Upper lobe of left lung (tissue), 6 donors: ENCODE measurements around the gene FGGY. TPM values are rescaled to one million over a fixed set of nuclear protein-coding genes. Genes with fewer than 3 reads are reported as not detected.

Source experiments
- ATAC-seq, 2 donors: fragments of 200-7000 bp; cut with Tn5 transposase; one replicate each; pipeline ENCODE4 v1.9.1; 2022; ENCODE audit warnings: mild to moderate bottlenecking in 2 of 2, moderate library complexity in 2 of 2; ENCODE audit not compliant: low FRiP score in 2 of 2
- DNase-seq, 2 donors: peaks; one replicate each; pipeline ENCODE4 v3.0.0-alpha.2; 2019 to 2020
- H3K27ac ChIP-seq, 4 donors: fragments of 200-600 bp; sonication (generic); one replicate each; pipeline ENCODE4 v1.5.1; 2016 to 2019
- H3K27me3 ChIP-seq, 4 donors: fragments of 200-600 bp; sonication (generic); one replicate each; pipeline ENCODE4 v1.5.1; 2017 to 2019
- H3K36me3 ChIP-seq, 4 donors: fragments of 200-600 bp; sonication (generic); one replicate each; pipeline ENCODE4 v1.5.1; 2016 to 2019
- H3K4me1 ChIP-seq, 4 donors: fragments of 200-600 bp; sonication (generic); one replicate each; pipeline ENCODE4 v1.5.1; 2018 to 2019
- H3K4me3 ChIP-seq, 4 donors: fragments of 200-600 bp; sonication (generic); one replicate each; pipeline ENCODE4 v1.5.1; 2017 to 2019; ENCODE audit warnings: mild to moderate bottlenecking in 2 of 4, moderate library complexity in 1 of 4
- H3K9me3 ChIP-seq, 4 donors: fragments of 200-600 bp; sonication (generic); one replicate each; pipeline ENCODE4 v1.5.1; 2018 to 2019
- EP300 ChIP-seq, 4 donors: sonication (generic); formaldehyde crosslinking; IDR thresholded peaks; one replicate each; pipeline ENCODE4 v1.5.1; 2017; ENCODE audit warnings: antibody characterized with exemption in 4 of 4, control low read depth in 2 of 4
- POLR2A ChIP-seq, 4 donors: fragments of 450-650 bp; IDR thresholded peaks; one replicate each; pipeline ENCODE4 v1.5.1; 2016 to 2017; ENCODE audit warnings: antibody characterized with exemption in 4 of 4, mild to moderate bottlenecking in 2 of 4
- POLR2AphosphoS5 ChIP-seq, 2 donors: sonication (generic); formaldehyde crosslinking; IDR thresholded peaks; one replicate each; pipeline ENCODE4 v1.5.1; 2017; ENCODE audit warnings: antibody characterized with exemption in 2 of 2
- WGBS, 2 donors: methylation state at CpG; one replicate each; pipeline ENCODE4 v1.1.5; 2017 to 2018; 5-methylcytosine and 5-hydroxymethylcytosine counted together
- total RNA-seq, 6 donors: library from RNA; depleted of rRNA in 4 of 6; stranded (reverse); fragments of >200 nt in 4 of 6; gene quantifications; one replicate each; pipeline versions ENCODE4 v1.1.0 to v1.2.1, GENCODE V29; 2016 to 2021
- TF ChIP-seq, protein P1 (sequence below), 6 experiments: fragments of 450-650 bp in 4 of 6; fragments of 200-600 bp in 2 of 6; sonication (generic) in 2 of 6; IDR thresholded peaks; one replicate each; pipeline ENCODE4 v1.5.1; 2016 to 2019; ENCODE audit warnings: antibody characterized with exemption in 6 of 6
- donor health status: DM: no; HTN: no; CAD: no; lungs with moderate emphysema.
- donor health status: DM: no; HTN: yes; CAD: no; lungs with severe emphysema.

The FGGY gene
- total RNA-seq, 6 donors from 2014 or later = 11.8 to 51.3 (median 22.6) TPM

DNA sequence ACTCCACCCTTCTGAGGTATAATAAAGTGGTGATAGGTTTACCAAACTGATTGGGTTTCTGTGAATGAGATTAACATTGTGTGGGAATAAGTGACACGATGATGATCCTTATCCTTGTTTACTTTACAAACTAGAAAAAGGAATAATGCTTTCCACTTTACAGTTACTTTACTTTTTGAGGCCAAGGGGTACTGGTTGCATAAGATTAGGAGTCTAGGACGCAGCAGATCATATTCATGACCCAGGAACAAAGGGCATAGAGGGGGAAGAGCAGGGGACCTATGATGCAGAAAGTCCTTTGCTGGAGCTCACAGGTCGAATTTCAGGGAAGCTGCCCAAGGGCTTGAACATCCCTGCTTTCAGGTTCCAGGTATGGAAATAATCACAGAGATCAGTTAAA is 20.4 kb downstream of the FGGY start:
- ATAC-seq (no peak), DNase-seq (no peak)
- 61 to 63% methylated on average over 3 of the region's 3 CpGs for WGBS, 2 donors
- Histone ChIP-seq H3K36me3 (no peaks in the 10 kb centered on the region), H3K9me3 (no peaks in the 10 kb centered on the region), H3K4me3 (no peak overlapping the region), H3K4me1 (peaks cover 11 to 29% (median 18%) of the 10 kb centered on the region in 4 donors), H3K27me3 (no peaks in the 10 kb centered on the region), H3K27ac (peak overlapping the region in 3 of 4 donors; percentile 39 to 62 (median 45))
- TF ChIP-seq POLR2AphosphoS5 (IDR thresholded peaks at IDR 0.05) (no peak), POLR2A (IDR thresholded peaks at IDR 0.05) (no peak), EP300 (IDR thresholded peaks at IDR 0.05) (no peak)
- TF ChIP-seq, protein P1, sequence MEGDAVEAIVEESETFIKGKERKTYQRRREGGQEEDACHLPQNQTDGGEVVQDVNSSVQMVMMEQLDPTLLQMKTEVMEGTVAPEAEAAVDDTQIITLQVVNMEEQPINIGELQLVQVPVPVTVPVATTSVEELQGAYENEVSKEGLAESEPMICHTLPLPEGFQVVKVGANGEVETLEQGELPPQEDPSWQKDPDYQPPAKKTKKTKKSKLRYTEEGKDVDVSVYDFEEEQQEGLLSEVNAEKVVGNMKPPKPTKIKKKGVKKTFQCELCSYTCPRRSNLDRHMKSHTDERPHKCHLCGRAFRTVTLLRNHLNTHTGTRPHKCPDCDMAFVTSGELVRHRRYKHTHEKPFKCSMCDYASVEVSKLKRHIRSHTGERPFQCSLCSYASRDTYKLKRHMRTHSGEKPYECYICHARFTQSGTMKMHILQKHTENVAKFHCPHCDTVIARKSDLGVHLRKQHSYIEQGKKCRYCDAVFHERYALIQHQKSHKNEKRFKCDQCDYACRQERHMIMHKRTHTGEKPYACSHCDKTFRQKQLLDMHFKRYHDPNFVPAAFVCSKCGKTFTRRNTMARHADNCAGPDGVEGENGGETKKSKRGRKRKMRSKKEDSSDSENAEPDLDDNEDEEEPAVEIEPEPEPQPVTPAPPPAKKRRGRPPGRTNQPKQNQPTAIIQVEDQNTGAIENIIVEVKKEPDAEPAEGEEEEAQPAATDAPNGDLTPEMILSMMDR (IDR thresholded peaks at IDR 0.05) = no peak

DNA sequence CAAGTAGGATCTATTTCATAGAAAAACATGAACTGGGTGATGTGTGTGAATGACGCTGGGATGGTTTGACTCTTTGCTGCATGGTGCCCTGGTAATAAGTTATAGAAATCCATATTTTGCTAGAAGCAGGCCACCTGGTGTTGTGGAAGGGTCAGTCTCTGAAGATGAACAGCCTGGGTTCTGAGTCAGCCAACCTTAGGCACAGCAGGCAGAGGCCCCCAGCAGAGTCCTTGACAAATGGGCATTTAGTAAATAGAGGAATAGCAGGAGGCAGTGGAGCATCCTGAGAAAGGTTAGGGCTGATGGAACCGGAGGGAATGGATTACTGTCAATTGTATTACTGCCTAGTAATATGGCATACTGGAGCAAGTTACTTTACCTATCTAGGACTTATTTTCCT is 20.9 kb downstream of the FGGY start:
- ATAC-seq (no peak), DNase-seq (no peak)
- TF ChIP-seq, protein P1 (IDR thresholded peaks at IDR 0.05) = no peak
- TF ChIP-seq EP300 (IDR thresholded peaks at IDR 0.05) (no peak), POLR2A (IDR thresholded peaks at IDR 0.05) (no peak), POLR2AphosphoS5 (IDR thresholded peaks at IDR 0.05) (no peak)
- WGBS, 2 donors = 94 to 100% methylated on average over 2 of the region's 2 CpGs
- Histone ChIP-seq H3K4me1 (peaks cover 11 to 29% (median 18%) of the 10 kb centered on the region in 4 donors), H3K27ac (no peak overlapping the region), H3K36me3 (no peaks in the 10 kb centered on the region), H3K9me3 (no peaks in the 10 kb centered on the region), H3K27me3 (no peaks in the 10 kb centered on the region), H3K4me3 (no peak overlapping the region)

DNA sequence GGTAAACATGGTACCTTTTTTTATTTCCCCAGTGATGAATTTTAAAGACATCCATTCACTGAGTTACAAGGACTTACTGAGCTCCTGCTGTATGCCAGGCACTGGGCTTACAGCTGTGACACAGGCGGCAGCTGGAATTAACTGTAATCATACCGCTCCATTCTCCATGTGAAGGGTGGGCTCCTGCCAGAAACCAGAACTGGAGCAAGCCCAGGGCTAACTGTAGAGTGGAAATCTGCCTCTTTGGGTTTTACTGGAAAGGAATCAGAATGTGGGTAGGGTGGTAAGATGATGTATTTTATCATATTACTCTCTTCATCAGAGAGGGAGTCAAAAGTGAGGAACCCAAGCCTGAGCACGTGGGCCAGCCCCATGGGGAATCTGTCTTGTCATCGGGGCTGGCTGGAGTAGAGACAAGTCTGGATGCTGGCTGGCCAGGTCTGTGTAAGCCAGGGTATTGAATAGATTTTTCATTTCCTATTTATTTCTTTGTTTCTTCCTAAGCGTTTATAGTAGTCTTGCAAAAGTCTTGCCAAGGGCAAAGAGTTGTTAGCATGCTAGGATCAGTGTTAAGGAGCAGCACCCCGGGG is 21.5 kb downstream of the FGGY start:
- WGBS, 2 donors = 66 to 82% methylated on average over 6 of the region's 6 CpGs
- no peak for DNase-seq
- Histone ChIP-seq H3K27ac (no peak overlapping the region), H3K27me3 (no peaks in the 10 kb centered on the region), H3K4me1 (peaks cover 11 to 29% (median 18%) of the 10 kb centered on the region in 4 donors), H3K4me3 (no peak overlapping the region), H3K36me3 (no peaks in the 10 kb centered on the region), H3K9me3 (no peaks in the 10 kb centered on the region)
- ATAC-seq = peak in 1 of 2 donors; percentile 35
- TF ChIP-seq POLR2A (IDR thresholded peaks at IDR 0.05) (no peak), POLR2AphosphoS5 (IDR thresholded peaks at IDR 0.05) (no peak), EP300 (IDR thresholded peaks at IDR 0.05) (no peak)
- TF ChIP-seq, protein P1 (IDR thresholded peaks at IDR 0.05) = no peak

DNA sequence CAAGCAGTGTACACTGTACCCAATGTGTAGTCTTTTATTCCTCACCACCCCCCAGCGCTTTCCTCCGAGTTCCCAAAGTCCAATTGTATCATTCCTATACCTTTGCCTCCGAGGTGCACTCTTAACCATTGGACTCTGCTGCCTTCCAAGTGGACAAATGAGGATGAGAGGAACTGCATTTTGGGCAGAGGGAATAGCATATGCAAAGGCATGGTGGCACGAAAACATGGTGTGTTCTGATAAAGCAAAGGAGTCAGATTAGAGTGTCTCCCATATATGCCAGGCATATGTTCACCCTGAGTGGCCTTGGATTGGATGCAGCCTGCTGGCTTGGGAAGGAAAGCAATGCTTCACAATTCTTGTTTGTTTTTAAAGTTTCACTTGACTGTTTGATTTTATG is 25.5 kb downstream of the FGGY start:
- H3K9me3 ChIP-seq = no peaks in the 10 kb centered on the region
- no peak for ATAC-seq
- 99 to 100% methylated on average over 4 of the region's 4 CpGs for WGBS, 2 donors
- H3K36me3 ChIP-seq = no peaks in the 10 kb centered on the region
- no peak overlapping the region for H3K4me3 ChIP-seq
- peaks cover 0 to 12% (median 2%) of the 10 kb centered on the region in 4 donors for H3K4me1 ChIP-seq
- TF ChIP-seq, protein P1 (IDR thresholded peaks at IDR 0.05) = no peak
- TF ChIP-seq POLR2A (IDR thresholded peaks at IDR 0.05) (no peak), POLR2AphosphoS5 (IDR thresholded peaks at IDR 0.05) (no peak), EP300 (IDR thresholded peaks at IDR 0.05) (no peak)
- no peak overlapping the region for H3K27ac ChIP-seq
- no peaks in the 10 kb centered on the region for H3K27me3 ChIP-seq
- DNase-seq = no peak

DNA sequence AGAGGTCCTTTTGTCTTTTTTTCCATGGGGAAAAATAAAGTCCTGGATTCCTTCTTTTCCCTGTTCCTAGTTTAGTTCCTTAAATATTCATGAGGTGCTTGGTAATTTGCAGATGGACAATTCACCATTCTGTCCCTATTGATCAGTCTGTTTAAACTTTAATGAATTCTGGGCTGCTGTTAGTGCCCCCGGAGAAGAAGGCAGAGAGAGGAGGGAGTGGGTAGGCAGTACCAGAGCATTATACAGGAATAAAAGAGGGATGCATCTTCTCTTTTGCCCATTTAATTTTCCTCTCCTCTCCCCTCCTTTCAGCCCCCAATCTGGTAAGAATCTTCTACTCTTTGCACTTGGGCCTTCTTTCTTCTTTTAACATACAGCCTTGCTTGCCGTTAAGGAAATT is 25.9 kb downstream of the FGGY start:
- 94 to 96% methylated on average over 2 of the region's 2 CpGs for WGBS, 2 donors
- ATAC-seq (no peak), DNase-seq (no peak)
- Histone ChIP-seq H3K36me3 (no peaks in the 10 kb centered on the region), H3K4me3 (no peak overlapping the region), H3K4me1 (peaks cover 0 to 11% (median 0%) of the 10 kb centered on the region in 4 donors), H3K27ac (no peak overlapping the region), H3K27me3 (no peaks in the 10 kb centered on the region), H3K9me3 (no peaks in the 10 kb centered on the region)
- TF ChIP-seq, protein P1 (IDR thresholded peaks at IDR 0.05) = no peak
- no peak for TF ChIP-seq POLR2A (IDR thresholded peaks at IDR 0.05)
- TF ChIP-seq POLR2AphosphoS5 (IDR thresholded peaks at IDR 0.05) = no peak
- TF ChIP-seq EP300 (IDR thresholded peaks at IDR 0.05) = no peak
